ENCODE data around the gene GNE. TPM values are rescaled to one million over a fixed set of nuclear protein-coding genes. Genes with fewer than 3 reads are reported as not detected.

Gene GNE
- polyA plus RNA-seq, 3 donors, result 4.1 to 5.0 (median 4.5) TPM

DNA sequence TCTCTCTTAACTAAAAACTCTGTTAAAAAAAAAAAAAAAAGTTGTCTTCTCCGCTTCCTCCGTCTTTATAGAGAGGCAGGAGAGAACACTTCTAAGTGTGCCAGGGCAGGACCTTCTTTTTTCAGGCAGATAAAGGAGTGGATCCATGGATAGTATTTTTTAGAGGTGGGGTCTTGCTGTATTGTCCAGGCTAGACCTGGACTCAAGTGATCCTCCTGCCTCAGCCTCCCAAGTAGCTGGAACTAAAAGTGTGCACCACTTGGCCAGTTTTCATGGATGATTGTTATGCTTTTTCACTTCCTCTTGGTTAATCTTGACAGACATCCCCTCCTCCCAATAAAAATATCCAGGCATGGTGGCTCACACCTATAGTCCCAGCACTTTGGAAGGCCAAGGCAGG is 20.0 kb upstream of the GNE start:
- no peak overlapping the region for H3K4me2 ChIP-seq (replicated peaks; ENCODE audit: extremely low read depth, low read length, poor library complexity, severe bottlenecking)
- Mint-ChIP-seq H3K4me1 (peaks cover 7% of the 10 kb centered on the region), H3K36me3 (peaks cover 0 to 3% of the 10 kb centered on the region in 2 donors), H3K4me3 (no peak overlapping the region), H3K27me3 (ENCODE audit: low read depth in 3 of 3) (peaks cover 0 to 2% (median 0%) of the 10 kb centered on the region in 3 donors), H3K9me3 (peaks cover 0 to 3% (median 0%) of the 10 kb centered on the region in 7 donors), H3K27ac (no peak overlapping the region)
- H2AFZ ChIP-seq (ENCODE audit: insufficient read depth, low read depth, low read length, poor library complexity, severe bottlenecking), result no peak overlapping the region
- no CpG with 5 or more reads among the region's 2 CpGs for WGBS (ENCODE audit: insufficient coverage)
- H3K27me3 ChIP-seq (ENCODE audit: control insufficient read depth in 2 of 2, insufficient read depth in 2 of 2, low read length in 2 of 2), result no peaks in the 10 kb centered on the region
- no peaks in the 10 kb centered on the region for H3K36me3 ChIP-seq (replicated peaks in 1 of 2; ENCODE audit: control insufficient read depth in 1 of 2, insufficient read depth in 2 of 2, low read length in 2 of 2)
- H3K4me1 ChIP-seq (ENCODE audit: control insufficient read depth in 1 of 2, insufficient read depth in 2 of 2, low read length in 2 of 2), result no peaks in the 10 kb centered on the region
- no peak overlapping the region for H3K4me3 ChIP-seq (replicated peaks in 1 of 3; ENCODE audit: low read depth in 2 of 3, low read length in 3 of 3)
- intact Hi-C loops (cut with micrococcal nuclease), result no loop called here
- DNase-seq, result no peak
- TF ChIP-seq, protein P1, sequence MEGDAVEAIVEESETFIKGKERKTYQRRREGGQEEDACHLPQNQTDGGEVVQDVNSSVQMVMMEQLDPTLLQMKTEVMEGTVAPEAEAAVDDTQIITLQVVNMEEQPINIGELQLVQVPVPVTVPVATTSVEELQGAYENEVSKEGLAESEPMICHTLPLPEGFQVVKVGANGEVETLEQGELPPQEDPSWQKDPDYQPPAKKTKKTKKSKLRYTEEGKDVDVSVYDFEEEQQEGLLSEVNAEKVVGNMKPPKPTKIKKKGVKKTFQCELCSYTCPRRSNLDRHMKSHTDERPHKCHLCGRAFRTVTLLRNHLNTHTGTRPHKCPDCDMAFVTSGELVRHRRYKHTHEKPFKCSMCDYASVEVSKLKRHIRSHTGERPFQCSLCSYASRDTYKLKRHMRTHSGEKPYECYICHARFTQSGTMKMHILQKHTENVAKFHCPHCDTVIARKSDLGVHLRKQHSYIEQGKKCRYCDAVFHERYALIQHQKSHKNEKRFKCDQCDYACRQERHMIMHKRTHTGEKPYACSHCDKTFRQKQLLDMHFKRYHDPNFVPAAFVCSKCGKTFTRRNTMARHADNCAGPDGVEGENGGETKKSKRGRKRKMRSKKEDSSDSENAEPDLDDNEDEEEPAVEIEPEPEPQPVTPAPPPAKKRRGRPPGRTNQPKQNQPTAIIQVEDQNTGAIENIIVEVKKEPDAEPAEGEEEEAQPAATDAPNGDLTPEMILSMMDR (IDR thresholded peaks at IDR 0.05), result no peak
- H3K9me3 ChIP-seq (replicated peaks in 1 of 2; ENCODE audit: control insufficient read depth in 1 of 2, insufficient read depth in 1 of 2, low read length in 2 of 2), result no peaks in the 10 kb centered on the region
- no peaks in the 10 kb centered on the region for H4K20me1 ChIP-seq (ENCODE audit: insufficient read depth, low read length)
- H3K9ac ChIP-seq (ENCODE audit: insufficient read depth, low read length, poor library complexity, severe bottlenecking), result no peak overlapping the region
- H3K79me2 ChIP-seq (ENCODE audit: insufficient read depth, low read length), result no peaks in the 10 kb centered on the region
- no peak overlapping the region for H3K27ac ChIP-seq (ENCODE audit: low read depth in 1 of 2, low read length in 2 of 2)

DNA sequence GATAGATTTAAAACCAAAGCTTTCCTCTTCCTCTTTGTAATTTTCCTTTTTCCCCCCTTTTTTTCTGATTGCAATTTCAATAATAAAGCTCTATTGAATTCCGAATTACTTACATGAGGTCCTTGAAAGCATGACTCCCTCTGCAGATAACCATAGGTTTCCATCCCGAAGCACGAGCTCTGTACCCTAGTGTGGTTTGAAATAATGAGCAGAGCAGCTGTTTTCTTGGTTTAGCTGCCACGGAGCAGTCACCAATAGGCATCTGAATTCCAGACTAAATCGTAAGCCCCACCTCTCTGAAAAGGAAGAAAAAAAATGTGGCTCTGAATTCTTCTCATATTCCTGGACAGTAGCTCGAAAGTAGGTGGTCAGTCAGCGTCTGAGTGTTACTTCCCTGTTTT is 18.5 kb upstream of the GNE start:
- intact Hi-C loops (cut with micrococcal nuclease), result no loop called here
- Mint-ChIP-seq H3K27me3 (ENCODE audit: low read depth in 3 of 3) (peaks cover 0 to 2% (median 0%) of the 10 kb centered on the region in 3 donors), H3K27ac (no peak overlapping the region), H3K9me3 (peaks cover 0 to 3% (median 0%) of the 10 kb centered on the region in 7 donors), H3K4me3 (no peak overlapping the region), H3K4me1 (peaks cover 7% of the 10 kb centered on the region), H3K36me3 (peaks cover 0 to 3% of the 10 kb centered on the region in 2 donors)
- Histone ChIP-seq H3K9me3 (replicated peaks in 1 of 2; ENCODE audit: control insufficient read depth in 1 of 2, insufficient read depth in 1 of 2, low read length in 2 of 2) (no peaks in the 10 kb centered on the region), H3K9ac (ENCODE audit: insufficient read depth, low read length, poor library complexity, severe bottlenecking) (no peak overlapping the region), H3K4me3 (replicated peaks in 1 of 3; ENCODE audit: low read depth in 2 of 3, low read length in 3 of 3) (no peak overlapping the region), H3K4me2 (replicated peaks; ENCODE audit: extremely low read depth, low read length, poor library complexity, severe bottlenecking) (no peak overlapping the region), H3K79me2 (ENCODE audit: insufficient read depth, low read length) (no peaks in the 10 kb centered on the region), H3K27me3 (ENCODE audit: control insufficient read depth in 2 of 2, insufficient read depth in 2 of 2, low read length in 2 of 2) (no peaks in the 10 kb centered on the region), H2AFZ (ENCODE audit: insufficient read depth, low read depth, low read length, poor library complexity, severe bottlenecking) (no peak overlapping the region), H3K27ac (ENCODE audit: low read depth in 1 of 2, low read length in 2 of 2) (no peak overlapping the region), H4K20me1 (ENCODE audit: insufficient read depth, low read length) (no peaks in the 10 kb centered on the region), H3K4me1 (ENCODE audit: control insufficient read depth in 1 of 2, insufficient read depth in 2 of 2, low read length in 2 of 2) (no peaks in the 10 kb centered on the region), H3K36me3 (replicated peaks in 1 of 2; ENCODE audit: control insufficient read depth in 1 of 2, insufficient read depth in 2 of 2, low read length in 2 of 2) (no peaks in the 10 kb centered on the region)
- no peak for DNase-seq
- WGBS (ENCODE audit: insufficient coverage), result 20% methylated on average over 1 of the region's 7 CpGs
- TF ChIP-seq, protein P1 (IDR thresholded peaks at IDR 0.05), result no peak

All from CD14-positive monocyte (primary cell).